Stomach (tissue), 9 donors: Measurements from ENCODE around the gene BCAP31. TPM values are rescaled to one million over a fixed set of nuclear protein-coding genes. Genes with fewer than 3 reads are reported as not detected.

Experiments
- DNase-seq, 2 donors: peaks; one replicate each; pipeline versions ENCODE4 v3.0.0 to v3.0.0-alpha.2; 2013 to 2019
- H3K27ac ChIP-seq, 5 donors: fragments of 200-600 bp in 4 of 5; sonication (generic) in 4 of 5; one replicate each; pipeline ENCODE4 v1.5.1; 2013 to 2019; ENCODE audit warnings: mild to moderate bottlenecking in 1 of 5, moderate library complexity in 1 of 5
- H3K27me3 ChIP-seq, 3 donors: fragments of 200-600 bp; sonication (generic); one replicate each; pipeline ENCODE4 v1.5.1; 2017 to 2019; ENCODE audit warnings: mixed run types in 1 of 3
- H3K36me3 ChIP-seq, 4 donors: fragments of 200-600 bp; sonication (generic); 1 replicate in 3 of 4; 2 replicates in 1 of 4; pipeline ENCODE4 v1.5.1; 2016 to 2019
- H3K4me1 ChIP-seq, 4 donors: fragments of 200-600 bp; sonication (generic); one replicate each; pipeline ENCODE4 v1.5.1; 2016 to 2019
- H3K4me3 ChIP-seq, 4 donors: fragments of 200-600 bp; sonication (generic) in 3 of 4; one replicate each; pipeline ENCODE4 v1.5.1; 2016 to 2019; ENCODE audit warnings: mild to moderate bottlenecking in 1 of 4
- H3K9me3 ChIP-seq, 4 donors: fragments of 200-600 bp; sonication (generic); one replicate each; pipeline ENCODE4 v1.5.1; 2016 to 2019
- EP300 ChIP-seq: sonication (generic); formaldehyde crosslinking; IDR thresholded peaks from one replicate; pipeline ENCODE4 v1.6.1; 2017; ENCODE audit warnings: antibody characterized with exemption
- POLR2A ChIP-seq, 4 donors: fragments of 450-650 bp; IDR thresholded peaks; one replicate each; pipeline ENCODE4 v1.6.1; 2016; ENCODE audit warnings: antibody characterized with exemption in 4 of 4, control low read depth in 2 of 4, mild to moderate bottlenecking in 1 of 4, moderate library complexity in 1 of 4
- POLR2AphosphoS5 ChIP-seq, 3 donors: sonication (generic); formaldehyde crosslinking; IDR thresholded peaks; one replicate each; pipeline ENCODE4 v1.6.1; 2016; ENCODE audit warnings: antibody characterized with exemption in 3 of 3
- WGBS, 5 donors: extraction: QIAGEN DNeasy Blood & Tissue Kit in 3 of 5; methylation state at CpG; one replicate each; pipeline versions ENCODE4 v1.1.5 to v1.1.7; 2013 to 2018; 5-methylcytosine and 5-hydroxymethylcytosine counted together
- intact Hi-C: fragments of 100-400 bp; cut with DNase I; formaldehyde crosslinking; loops from one replicate; pipeline ENCODE4 v1.15.1; 2023; ENCODE audit warnings: low total_unique reads
- polyA plus RNA-seq, 3 donors: library from polyadenylated mRNA; stranded (reverse); fragments of 200-250 nt; gene quantifications; one replicate each; pipeline ENCODE4 v1.2.3, GENCODE V29; 2013
- total RNA-seq, 5 donors: library from RNA; depleted of rRNA; stranded (reverse); fragments of >200 nt; gene quantifications; one replicate each; pipeline versions ENCODE4 v1.1.0 to v1.2.3, GENCODE V29; 2014 to 2016
- TF ChIP-seq, protein P1 (sequence below), 7 experiments: fragments of 450-650 bp in 4 of 7; fragments of 200-600 bp in 3 of 7; sonication (generic) in 3 of 7; IDR thresholded peaks; one replicate each; pipeline ENCODE4 v1.5.1; 2016 to 2019; ENCODE audit warnings: antibody characterized with exemption in 7 of 7, control low read depth in 2 of 7, mild to moderate bottlenecking in 1 of 7
- donor health status: healthy with polysubstance abuse.
- donor health status: Bipolar disorder and iron deficiency.
- donor health status: healthy.

BCAP31 gene
- total and polyA plus RNA-seq, 8 donors: 0.58 to 156 (median 82.0) TPM

DNA sequence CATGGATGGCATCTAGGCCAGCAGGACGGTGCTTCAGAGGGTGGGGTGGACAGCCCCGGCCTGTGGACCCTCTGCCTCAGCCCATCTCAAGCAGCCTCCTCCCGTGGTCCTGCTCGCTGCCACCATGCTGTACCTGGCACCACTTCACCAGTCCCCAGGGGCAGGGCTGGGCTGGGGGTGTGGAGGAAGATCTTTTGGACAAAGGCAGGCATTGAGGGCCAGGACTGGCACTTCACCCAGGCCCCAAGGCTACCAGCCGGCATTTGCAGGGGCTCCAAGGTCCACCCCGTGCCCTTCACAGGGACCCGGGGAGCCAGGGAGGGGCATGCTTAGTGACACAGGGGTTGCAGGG is 40.6 kb upstream of the BCAP31 start:
- TF ChIP-seq POLR2AphosphoS5 (IDR thresholded peaks at IDR 0.05) (no peak), EP300 (no peak), POLR2A (IDR thresholded peaks at IDR 0.05) (no peak)
- TF ChIP-seq, protein P1, sequence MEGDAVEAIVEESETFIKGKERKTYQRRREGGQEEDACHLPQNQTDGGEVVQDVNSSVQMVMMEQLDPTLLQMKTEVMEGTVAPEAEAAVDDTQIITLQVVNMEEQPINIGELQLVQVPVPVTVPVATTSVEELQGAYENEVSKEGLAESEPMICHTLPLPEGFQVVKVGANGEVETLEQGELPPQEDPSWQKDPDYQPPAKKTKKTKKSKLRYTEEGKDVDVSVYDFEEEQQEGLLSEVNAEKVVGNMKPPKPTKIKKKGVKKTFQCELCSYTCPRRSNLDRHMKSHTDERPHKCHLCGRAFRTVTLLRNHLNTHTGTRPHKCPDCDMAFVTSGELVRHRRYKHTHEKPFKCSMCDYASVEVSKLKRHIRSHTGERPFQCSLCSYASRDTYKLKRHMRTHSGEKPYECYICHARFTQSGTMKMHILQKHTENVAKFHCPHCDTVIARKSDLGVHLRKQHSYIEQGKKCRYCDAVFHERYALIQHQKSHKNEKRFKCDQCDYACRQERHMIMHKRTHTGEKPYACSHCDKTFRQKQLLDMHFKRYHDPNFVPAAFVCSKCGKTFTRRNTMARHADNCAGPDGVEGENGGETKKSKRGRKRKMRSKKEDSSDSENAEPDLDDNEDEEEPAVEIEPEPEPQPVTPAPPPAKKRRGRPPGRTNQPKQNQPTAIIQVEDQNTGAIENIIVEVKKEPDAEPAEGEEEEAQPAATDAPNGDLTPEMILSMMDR (IDR thresholded peaks at IDR 0.05): no peak
- peak overlapping the region; percentile 17 to 34 (median 31) for H3K4me3 ChIP-seq
- H3K27me3 ChIP-seq: peaks cover 0 to 3% (median 0%) of the 10 kb centered on the region in 3 donors
- no peaks in the 10 kb centered on the region for H3K9me3 ChIP-seq
- WGBS, 5 donors: 46 to 62% (median 53%) methylated on average over 4 to 7 of the region's 7 CpGs; no CpG with 5 or more reads in 1 of the 5 donors
- peak overlapping the region in 3 of 5 donors; percentile 20 to 76 (median 72) for H3K27ac ChIP-seq
- H3K36me3 ChIP-seq: no peaks in the 10 kb centered on the region
- H3K4me1 ChIP-seq: peaks cover 0 to 34% (median 26%) of the 10 kb centered on the region in 4 donors
- intact Hi-C loops: loop anchor here (5.0 kb wide), 1 partner anchor 188 kb away; no protein-coding TSS in a partner anchor
- no peak for DNase-seq

GRCh38 chrX:153763989-153764755 is 40.0 kb upstream of the BCAP31 start, which contains the start of gene PLXNB3:
Gene PLXNB3, plus strand, starts transcription at chrX:153764249. Its CDS starts 1,287 bp downstream, at chrX:153765536.
- Histone ChIP-seq H3K4me1 (peaks cover 0 to 34% (median 26%) of the 10 kb centered on the region in 4 donors), H3K9me3 (no peaks in the 10 kb centered on the region), H3K27ac (peak within 1 kb of the TSS in 3 of 5 donors; percentile 20 to 76 (median 72)), H3K4me3 (peak within 1 kb of the TSS; percentile 17 to 34 (median 31)), H3K27me3 (peaks cover 0 to 3% (median 0%) of the 10 kb centered on the region in 3 donors), H3K36me3 (no peaks in the 10 kb centered on the region)
- TF ChIP-seq EP300: no peak
- TF ChIP-seq POLR2AphosphoS5 (IDR thresholded peaks at IDR 0.05): peak in 1 of 3 donors; percentile 68
- TF ChIP-seq, protein P1 (IDR thresholded peaks at IDR 0.05): peak in 5 of 7 experiments; percentile 53 to 90 (median 72)
- WGBS, 5 donors: 0 to 30% (median 9%) methylated on average over 6 to 26 of the region's 26 CpGs
- peak; percentile 88 to 89 for DNase-seq
- intact Hi-C loops: loop anchor here (5.0 kb wide), 1 partner anchor 188 kb away; no protein-coding TSS in a partner anchor

- no peak for DNase-seq
- intact Hi-C loops: loop anchor here (5.0 kb wide), 1 partner anchor 189 kb away; no protein-coding TSS in a partner anchor
- 72 to 90% (median 84%) methylated on average over 12 to 18 of the region's 18 CpGs for WGBS, 5 donors
- Histone ChIP-seq H3K4me1 (peaks cover 0 to 34% (median 26%) of the 10 kb centered on the region in 4 donors), H3K27me3 (peaks cover 0 to 3% (median 0%) of the 10 kb centered on the region in 3 donors), H3K4me3 (no peak overlapping the region), H3K9me3 (peaks cover 0 to 6% (median 0%) of the 10 kb centered on the region in 4 donors), H3K36me3 (no peaks in the 10 kb centered on the region), H3K27ac (no peak overlapping the region)
- TF ChIP-seq, protein P1 (IDR thresholded peaks at IDR 0.05): no peak
- no peak for TF ChIP-seq POLR2A (IDR thresholded peaks at IDR 0.05)
- no peak for TF ChIP-seq EP300
- no peak for TF ChIP-seq POLR2AphosphoS5 (IDR thresholded peaks at IDR 0.05)
Measured at GRCh38 chrX:153763298-153763932, 39.2 kb upstream of the BCAP31 start.

- Histone ChIP-seq H3K36me3 (no peaks in the 10 kb centered on the region), H3K4me1 (peaks cover 0 to 34% (median 26%) of the 10 kb centered on the region in 4 donors)
- intact Hi-C loops: loop anchor here (5.0 kb wide), 1 partner anchor 190 kb away; no protein-coding TSS in a partner anchor
Measured at GRCh38 chrX:153762626-153763173, 38.5 kb upstream of the BCAP31 start.

More at GRCh38 chrX:153762626-153763173, 38.5 kb upstream of the BCAP31 start:
- no peak overlapping the region for H3K27ac ChIP-seq
- no peak overlapping the region for H3K4me3 ChIP-seq
- TF ChIP-seq, protein P1 (IDR thresholded peaks at IDR 0.05): no peak
- TF ChIP-seq POLR2A (IDR thresholded peaks at IDR 0.05): no peak
- TF ChIP-seq POLR2AphosphoS5 (IDR thresholded peaks at IDR 0.05): no peak
- no peak for TF ChIP-seq EP300
- H3K9me3 ChIP-seq: peaks cover 0 to 6% (median 2%) of the 10 kb centered on the region in 4 donors
- WGBS, 5 donors: 80 to 91% (median 86%) methylated on average over 3 to 14 of the region's 14 CpGs
- H3K27me3 ChIP-seq: peaks cover 0 to 3% (median 0%) of the 10 kb centered on the region in 3 donors
- no peak for DNase-seq
